HCT116 (cell line): ENCODE results near the gene LRRC7. TPM values are rescaled to one million over a fixed set of nuclear protein-coding genes. Genes with fewer than 3 reads are reported as not detected.

Experiments used
- ATAC-seq: fragments of 200-7000 bp; cut with Tn5 transposase; 2 replicates; pipeline ENCODE4 v1.9.1; 2020; ENCODE audit warnings: mild to moderate bottlenecking, moderate library complexity
- BruUV-seq: library from RNA; stranded (reverse); fragments of 400-500 nt; replicated peaks from 2 replicates; lab custom pipeline; 2021; lab: Mats Ljungman, UMichigan
- CTCF ChIA-PET: fragments of 300-600 bp; sonication (Branson Sonifier 250); formaldehyde crosslinking; loops from one replicate; lab custom pipeline; 2021; ENCODE audit warnings: antibody characterized with exemption; lab: Charles Lee
- POLR2A ChIA-PET: fragments of 300-600, 350-600 bp; sonication (Branson Sonifier 250); formaldehyde crosslinking; loops from one replicate; lab custom pipeline; 2021; ENCODE audit warnings: antibody characterized with exemption; lab: Charles Lee
- RAD21 ChIA-PET, 2 experiments: fragments of 300-600 bp; sonication (Branson Sonifier 250); formaldehyde crosslinking; loops; one replicate each; lab custom pipeline; 2023; ENCODE audit warnings: low total read pairs in 2 of 2; ENCODE audit not compliant: uncharacterized antibody in 2 of 2, unreplicated experiment in 2 of 2, low non-redundant PET in 1 of 2; lab: Charles Lee
- DNase-seq: peaks from one replicate; pipeline ENCODE4 v3.0.0-alpha.2; 2010; ENCODE audit warnings: low read depth, low spot score
- H2AFZ ChIP-seq: fragments of 200-600 bp; shearing (Covaris generic), sonication (generic); 2 replicates; pipeline ENCODE4 v1.6.1; 2017; ENCODE audit warnings: low read depth, mixed run types, mixed read lengths, antibody characterized with exemption, low read length; ENCODE audit not compliant: poor library complexity, severe bottlenecking
- H3K27ac ChIP-seq: 2 replicates; pipeline ENCODE4 v1.5.1; 2012; ENCODE audit warnings: low read depth, low read length
- H3K27me3 ChIP-seq: fragments of 200-600 bp; sonication (generic); 2 replicates; pipeline ENCODE4 v1.6.1; 2016; ENCODE audit warnings: mixed run types, low read length, mixed read lengths; ENCODE audit not compliant: insufficient read depth
- H3K36me3 ChIP-seq, 2 experiments: fragments of 200-500 bp in 1 of 2; fragments of 200-600 bp in 1 of 2; sonication (Bioruptor generic) in 1 of 2; sonication (generic) in 1 of 2; 2 replicates each; pipeline versions ENCODE4 v1.5.1 to v1.6.1; 2014 to 2016; ENCODE audit warnings: low read length in 2 of 2, inconsistent platforms in 1 of 2, mixed read lengths in 1 of 2, mixed run types in 1 of 2; ENCODE audit not compliant: insufficient read depth in 2 of 2, control insufficient read depth in 1 of 2
- H3K4me1 ChIP-seq, 2 experiments: fragments of 200-600 bp in 1 of 2; sonication (generic) in 1 of 2; 2 replicates each; pipeline versions ENCODE4 v1.5.1 to v1.6.1; 2012 to 2017; ENCODE audit warnings: low read length in 2 of 2, inconsistent platforms in 1 of 2, mild to moderate bottlenecking in 1 of 2, mixed read lengths in 1 of 2, mixed run types in 1 of 2, moderate library complexity in 1 of 2; ENCODE audit not compliant: insufficient read depth in 2 of 2, control insufficient read depth in 1 of 2
- H3K4me2 ChIP-seq: fragments of 200-600 bp; sonication (generic); 2 replicates; pipeline ENCODE4 v1.6.1; 2017; ENCODE audit warnings: mixed run types, low read length, mixed read lengths
- H3K4me3 ChIP-seq, 2 experiments: fragments of 200-600 bp in 1 of 2; sonication (generic) in 1 of 2; replicated peaks in 1 of 2; 2 replicates each; pipeline ENCODE4 v1.5.1; 2011 to 2016; ENCODE audit warnings: low read length in 2 of 2, control low read depth in 1 of 2, low read depth in 1 of 2, mild to moderate bottlenecking in 1 of 2, mixed read lengths in 1 of 2, mixed run types in 1 of 2
- H3K79me2 ChIP-seq: fragments of 200-600 bp; sonication (generic); 2 replicates; pipeline ENCODE4 v1.6.1; 2017; ENCODE audit warnings: mild to moderate bottlenecking, mixed run types, low read length, moderate library complexity, mixed read lengths; ENCODE audit not compliant: insufficient read depth
- H3K9ac ChIP-seq: fragments of 200-600 bp; sonication (generic); 2 replicates; pipeline ENCODE4 v1.6.1; 2016; ENCODE audit warnings: low read length, mixed read lengths
- H3K9me2 ChIP-seq: fragments of 200-600 bp; sonication (generic), shearing (Covaris generic); 2 replicates; pipeline ENCODE4 v1.6.1; 2017; ENCODE audit warnings: mixed run types, mild to moderate bottlenecking, moderate library complexity; ENCODE audit not compliant: insufficient read depth
- H3K9me3 ChIP-seq, 2 experiments: fragments of 200-500 bp in 1 of 2; fragments of 200-600 bp in 1 of 2; sonication (Bioruptor generic) in 1 of 2; sonication (generic) in 1 of 2; 2 replicates each; pipeline ENCODE4 v1.6.1; 2014 to 2017; ENCODE audit warnings: low read length in 2 of 2, mixed read lengths in 2 of 2, inconsistent platforms in 1 of 2, low read depth in 1 of 2, mild to moderate bottlenecking in 1 of 2, mixed run types in 1 of 2, moderate library complexity in 1 of 2; ENCODE audit not compliant: control insufficient read depth in 1 of 2, insufficient read depth in 1 of 2
- H4K20me1 ChIP-seq: fragments of 200-600 bp; sonication (generic), shearing (Covaris generic); 2 replicates; pipeline ENCODE4 v1.6.1; 2017; ENCODE audit warnings: mixed run types, mild to moderate bottlenecking, moderate library complexity; ENCODE audit not compliant: insufficient read depth
- CBX3 ChIP-seq: IDR thresholded peaks from 2 replicates; pipeline ENCODE4 v1.6.1; 2012; ENCODE audit warnings: low read depth
- CEBPB ChIP-seq: IDR thresholded peaks from 2 replicates; pipeline ENCODE4 v1.6.1; 2012; ENCODE audit warnings: low read depth
- EGR1 ChIP-seq: IDR thresholded peaks from 2 replicates; pipeline ENCODE4 v1.6.1; 2012; ENCODE audit warnings: low read depth
- ELF1 ChIP-seq: IDR thresholded peaks from 2 replicates; pipeline ENCODE4 v1.6.1; 2012; ENCODE audit warnings: low read depth, borderline replicate concordance
- EZH2 ChIP-seq: fragments of 200-600 bp; sonication (generic); IDR thresholded peaks from 2 replicates; pipeline ENCODE4 v1.6.1; 2017; ENCODE audit warnings: antibody characterized with exemption, mixed run types
- EZH2phosphoT487 ChIP-seq: fragments of 200-600 bp; IDR thresholded peaks from 2 replicates; pipeline ENCODE4 v1.6.1; 2018; ENCODE audit warnings: antibody characterized with exemption, borderline replicate concordance
- FOSL1 ChIP-seq: IDR thresholded peaks from 2 replicates; pipeline ENCODE4 v1.6.1; 2012; ENCODE audit warnings: low read depth
- JUND ChIP-seq: IDR thresholded peaks from 2 replicates; pipeline ENCODE4 v1.6.1; 2012
- POLR2A ChIP-seq: IDR thresholded peaks from 2 replicates; pipeline ENCODE4 v1.7.0; 2011; ENCODE audit warnings: borderline replicate concordance; ENCODE audit not compliant: insufficient read depth, insufficient read length; ENCODE audit errors: extremely low read depth
- RAD21 ChIP-seq: IDR thresholded peaks from 2 replicates; pipeline ENCODE4 v1.6.1; 2012; ENCODE audit warnings: low read depth, mild to moderate bottlenecking
- REST ChIP-seq: IDR thresholded peaks from 2 replicates; pipeline ENCODE4 v1.6.1; 2012; ENCODE audit warnings: low read depth
- SIN3A ChIP-seq: IDR thresholded peaks from 2 replicates; pipeline ENCODE4 v1.6.1; 2012; ENCODE audit warnings: low read depth
- SP1 ChIP-seq: IDR thresholded peaks from 2 replicates; pipeline ENCODE4 v1.6.1; 2012; ENCODE audit warnings: low read depth
- SRF ChIP-seq: IDR thresholded peaks from 2 replicates; pipeline ENCODE4 v1.6.1; 2012; ENCODE audit warnings: low read depth
- YY1 ChIP-seq: IDR thresholded peaks from 2 replicates; pipeline ENCODE4 v1.6.1; 2011; ENCODE audit warnings: low read length, low read depth, moderate library complexity, mild to moderate bottlenecking; ENCODE audit not compliant: insufficient replicate concordance; ENCODE audit errors: extremely low read depth
- ZFX ChIP-seq: fragments of 450-650 bp; IDR thresholded peaks from 2 replicates; pipeline ENCODE4 v1.6.1; 2017
- ZNF274 ChIP-seq: fragments of 200-500 bp; sonication (Bioruptor generic); IDR thresholded peaks from 2 replicates; pipeline ENCODE4 v1.6.1; 2014; ENCODE audit warnings: mild to moderate bottlenecking, low read depth, low read length, inconsistent platforms
- intact Hi-C: fragments of 100-400 bp; cut with micrococcal nuclease; formaldehyde crosslinking; loops from 2 replicates; pipeline ENCODE4 v1.10.0; 2022
- total RNA-seq: library from RNA; stranded (reverse); gene quantifications from one replicate; pipeline ENCODE4 v1.2.1, GENCODE V29; 2021; ENCODE audit not compliant: unreplicated experiment
- TF ChIP-seq, protein P1 (sequence below): IDR thresholded peaks from 2 replicates; pipeline ENCODE4 v1.6.1; 2012
- TF ChIP-seq, protein P2 (sequence below): IDR thresholded peaks from 2 replicates; pipeline ENCODE4 v1.6.1; 2011; ENCODE audit warnings: mild to moderate bottlenecking, low read length, moderate library complexity; ENCODE audit not compliant: insufficient replicate concordance; ENCODE audit errors: extremely low read depth
- TF ChIP-seq, protein P3 (sequence below): IDR thresholded peaks from 2 replicates; pipeline ENCODE4 v1.6.1; 2012

Gene LRRC7
- total RNA-seq, 1 experiment from 2014 or later = not detected

DNA sequence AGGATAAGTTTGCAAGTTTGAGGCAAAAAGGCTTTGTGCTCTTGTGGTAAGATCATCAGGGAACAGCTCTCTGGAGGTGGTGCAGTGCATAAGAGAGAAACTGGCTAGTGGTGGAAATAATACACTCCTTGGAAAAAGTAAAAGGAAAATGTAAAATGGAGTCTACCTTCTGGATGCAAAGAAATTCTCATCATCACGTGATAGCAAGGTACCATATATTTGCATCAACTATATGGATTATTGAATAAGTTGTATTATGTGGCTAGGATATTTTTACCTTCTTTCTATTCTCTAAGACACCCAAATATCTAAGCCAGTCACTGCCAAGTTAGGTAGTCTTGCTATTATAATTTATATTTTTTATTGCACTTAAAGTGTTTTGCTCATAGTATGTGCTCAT is 14.0 kb upstream of the LRRC7 start:
- Histone ChIP-seq H3K79me2 (no peaks in the 10 kb centered on the region), H3K36me3 (no peaks in the 10 kb centered on the region), H3K4me1 (no peaks in the 10 kb centered on the region), H3K4me3 (no peak overlapping the region), H3K9me3 (no peaks in the 10 kb centered on the region), H3K27me3 (peaks cover 14% of the 10 kb centered on the region; the same call in 1 of the 2 replicates), H3K27ac (no peak overlapping the region), H3K9ac (no peak overlapping the region), H2AFZ (no peak overlapping the region), H3K9me2 (no peaks in the 10 kb centered on the region), H4K20me1 (no peaks in the 10 kb centered on the region), H3K4me2 (no peak overlapping the region)
- CTCF ChIA-PET = no interaction called here
- BruUV-seq = no TSS peak
- intact Hi-C loops = no loop called here
- TF ChIP-seq FOSL1 (no peak), SRF (no peak), POLR2A (no peak), EZH2phosphoT487 (no peak), CBX3 (no peak), CEBPB (no peak), SP1 (no peak), EZH2 (no peak), RAD21 (no peak), ZFX (no peak), ELF1 (no peak), JUND (no peak), REST (no peak), ZNF274 (no peak), YY1 (no peak), SIN3A (no peak), EGR1 (no peak)
- TF ChIP-seq, protein P1, sequence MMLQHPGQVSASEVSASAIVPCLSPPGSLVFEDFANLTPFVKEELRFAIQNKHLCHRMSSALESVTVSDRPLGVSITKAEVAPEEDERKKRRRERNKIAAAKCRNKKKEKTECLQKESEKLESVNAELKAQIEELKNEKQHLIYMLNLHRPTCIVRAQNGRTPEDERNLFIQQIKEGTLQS = no peak
- TF ChIP-seq, protein P2, sequence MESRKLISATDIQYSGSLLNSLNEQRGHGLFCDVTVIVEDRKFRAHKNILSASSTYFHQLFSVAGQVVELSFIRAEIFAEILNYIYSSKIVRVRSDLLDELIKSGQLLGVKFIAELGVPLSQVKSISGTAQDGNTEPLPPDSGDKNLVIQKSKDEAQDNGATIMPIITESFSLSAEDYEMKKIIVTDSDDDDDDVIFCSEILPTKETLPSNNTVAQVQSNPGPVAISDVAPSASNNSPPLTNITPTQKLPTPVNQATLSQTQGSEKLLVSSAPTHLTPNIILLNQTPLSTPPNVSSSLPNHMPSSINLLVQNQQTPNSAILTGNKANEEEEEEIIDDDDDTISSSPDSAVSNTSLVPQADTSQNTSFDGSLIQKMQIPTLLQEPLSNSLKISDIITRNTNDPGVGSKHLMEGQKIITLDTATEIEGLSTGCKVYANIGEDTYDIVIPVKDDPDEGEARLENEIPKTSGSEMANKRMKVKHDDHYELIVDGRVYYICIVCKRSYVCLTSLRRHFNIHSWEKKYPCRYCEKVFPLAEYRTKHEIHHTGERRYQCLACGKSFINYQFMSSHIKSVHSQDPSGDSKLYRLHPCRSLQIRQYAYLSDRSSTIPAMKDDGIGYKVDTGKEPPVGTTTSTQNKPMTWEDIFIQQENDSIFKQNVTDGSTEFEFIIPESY = no peak
- TF ChIP-seq, protein P3, sequence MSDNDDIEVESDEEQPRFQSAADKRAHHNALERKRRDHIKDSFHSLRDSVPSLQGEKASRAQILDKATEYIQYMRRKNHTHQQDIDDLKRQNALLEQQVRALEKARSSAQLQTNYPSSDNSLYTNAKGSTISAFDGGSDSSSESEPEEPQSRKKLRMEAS = no peak
- DNase-seq (no peak), ATAC-seq (no peak)
- RAD21 ChIA-PET = no interaction called here
- POLR2A ChIA-PET = no interaction called here
